Karpas-422 (cell line): ENCODE measurements around the gene GNRH2. TPM values are rescaled to one million over a fixed set of nuclear protein-coding genes. Genes with fewer than 3 reads are reported as not detected.
"Not testable (repeated sequence)": the region's sequence is repeated elsewhere in the genome, so short reads cannot be mapped to it uniquely, and the experiment has no call there.

Experiments
- DNase-seq: peaks from one replicate; pipeline ENCODE4 v3.0.0-alpha.2; 2015
- H2AFZ ChIP-seq: fragments of 200-600 bp; sonication (generic); 2 replicates; pipeline ENCODE4 v1.6.1; 2014; ENCODE audit warnings: antibody characterized with exemption, low read length, mixed read lengths
- H3K27ac ChIP-seq: fragments of 200-600 bp; sonication (generic); 2 replicates; pipeline ENCODE4 v1.5.1; 2014; ENCODE audit warnings: mild to moderate bottlenecking, low read length, moderate library complexity
- H3K27me3 ChIP-seq: fragments of 200-600 bp; sonication (generic); 2 replicates; pipeline ENCODE4 v1.6.1; 2014; ENCODE audit warnings: low read length, mixed read lengths
- H3K36me3 ChIP-seq: fragments of 200-600 bp; sonication (generic); 2 replicates; pipeline ENCODE4 v1.6.1; 2014; ENCODE audit warnings: low read length, mixed read lengths; ENCODE audit not compliant: insufficient read depth
- H3K4me1 ChIP-seq: fragments of 200-600 bp; sonication (generic); 2 replicates; pipeline ENCODE4 v1.6.1; 2014; ENCODE audit warnings: mild to moderate bottlenecking, low read length, mixed read lengths
- H3K4me2 ChIP-seq: fragments of 200-600 bp; sonication (generic); 2 replicates; pipeline ENCODE4 v1.6.1; 2014; ENCODE audit warnings: low read length, low read depth, mild to moderate bottlenecking; ENCODE audit not compliant: poor library complexity, severe bottlenecking
- H3K4me3 ChIP-seq: fragments of 200-600 bp; sonication (generic); 2 replicates; pipeline ENCODE4 v1.5.1; 2014; ENCODE audit warnings: mild to moderate bottlenecking, antibody characterized with exemption, low read length, mixed read lengths
- H3K79me2 ChIP-seq: fragments of 200-600 bp; sonication (generic); 2 replicates; pipeline ENCODE4 v1.6.1; 2014; ENCODE audit warnings: mild to moderate bottlenecking, low read length, mixed read lengths
- H3K9ac ChIP-seq: fragments of 200-600 bp; sonication (generic); 2 replicates; pipeline ENCODE4 v1.6.0; 2014; ENCODE audit warnings: low read length
- H3K9me2 ChIP-seq: fragments of 200-600 bp; sonication (generic), shearing (Covaris generic); replicated peaks from 2 replicates; pipeline ENCODE4 v1.6.0; 2014; ENCODE audit warnings: mild to moderate bottlenecking, low read length, moderate library complexity; ENCODE audit not compliant: insufficient read depth
- H3K9me3 ChIP-seq: fragments of 300-700, 200-600 bp; sonication (generic); 2 replicates; pipeline ENCODE4 v1.6.1; 2014; ENCODE audit warnings: low read length, mixed read lengths
- H4K20me1 ChIP-seq: fragments of 200-600 bp; sonication (generic); 2 replicates; pipeline ENCODE4 v1.6.1; 2014; ENCODE audit warnings: mild to moderate bottlenecking, antibody characterized with exemption, low read length, low read depth; ENCODE audit not compliant: insufficient read depth
- total RNA-seq: library from RNA; depleted of rRNA; stranded (reverse); fragments of >200 nt; shearing (Covaris generic); gene quantifications from 2 replicates; pipeline ENCODE4 v1.2.3, GENCODE V29; 2014; ENCODE audit warnings: low replicate concordance

Gene GNRH2
- total RNA-seq, 1 experiment from 2014 or later = 0.52 TPM

DNA sequence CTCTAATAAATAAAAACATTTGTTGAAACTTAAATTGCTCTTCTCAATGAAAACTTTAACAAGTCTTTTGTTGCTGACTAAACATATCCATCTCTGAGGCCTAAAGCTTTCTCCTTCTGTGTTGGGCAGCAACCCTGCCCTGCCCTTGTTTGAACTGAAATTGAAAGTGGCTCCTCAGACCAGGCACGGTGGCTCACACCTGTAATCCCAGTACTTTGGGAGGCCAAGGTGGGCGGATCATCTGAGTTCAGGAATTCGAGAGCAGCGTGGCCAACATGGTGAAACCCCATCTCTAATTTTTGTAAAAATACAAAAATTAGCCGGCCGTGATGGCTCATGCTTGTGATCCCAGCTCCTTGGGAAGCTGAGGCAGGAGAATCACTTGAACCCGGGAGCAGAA lies 29.2 kb upstream of the GNRH2 start:
- H3K36me3 ChIP-seq = peaks cover 13% of the 10 kb centered on the region
- no peak overlapping the region for H2AFZ ChIP-seq
- H3K4me2 ChIP-seq = no peak overlapping the region
- H3K27me3 ChIP-seq = no peaks in the 10 kb centered on the region
- no peaks in the 10 kb centered on the region for H3K9me3 ChIP-seq
- H3K4me3 ChIP-seq = no peak overlapping the region
- H3K27ac ChIP-seq = no peak overlapping the region
- H3K9me2 ChIP-seq = no peaks in the 10 kb centered on the region
- H3K9ac ChIP-seq = no peak overlapping the region
- H3K4me1 ChIP-seq = no peaks in the 10 kb centered on the region
- no peaks in the 10 kb centered on the region for H3K79me2 ChIP-seq
- H4K20me1 ChIP-seq = no peaks in the 10 kb centered on the region
- no peak for DNase-seq

GRCh38 chr20:3014662-3015061 lies 28.8 kb upstream of the GNRH2 start:
- no peaks in the 10 kb centered on the region for H4K20me1 ChIP-seq
- no peak overlapping the region for H3K9ac ChIP-seq
- DNase-seq = no peak
- no peak overlapping the region for H3K4me2 ChIP-seq
- no peak overlapping the region for H2AFZ ChIP-seq
- no peaks in the 10 kb centered on the region for H3K9me3 ChIP-seq
- peaks cover 13% of the 10 kb centered on the region for H3K36me3 ChIP-seq
- H3K27me3 ChIP-seq = no peaks in the 10 kb centered on the region
- H3K9me2 ChIP-seq = no peaks in the 10 kb centered on the region
- H3K4me1 ChIP-seq = no peaks in the 10 kb centered on the region
- H3K79me2 ChIP-seq = no peaks in the 10 kb centered on the region
- no peak overlapping the region for H3K4me3 ChIP-seq
- H3K27ac ChIP-seq = no peak overlapping the region

DNA sequence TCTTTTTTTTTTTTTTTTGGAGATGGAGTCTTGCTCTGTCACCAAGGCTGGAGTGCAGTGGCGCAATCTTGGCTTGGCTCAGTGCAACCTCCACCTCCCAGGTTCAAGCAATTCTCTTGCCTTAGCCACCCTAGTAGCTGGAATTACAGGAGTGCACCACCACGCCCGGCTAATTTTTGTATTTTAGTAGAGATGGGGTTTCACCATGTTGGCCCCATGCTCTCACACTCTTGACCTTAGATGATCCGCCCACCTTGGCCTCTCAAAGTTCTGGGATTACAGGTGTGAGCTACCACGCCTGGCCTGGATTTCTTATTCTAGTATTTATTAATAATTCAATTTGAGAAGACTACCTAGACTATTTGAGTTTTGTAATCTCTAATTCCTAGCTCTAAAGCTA lies 28.1 kb upstream of the GNRH2 start:
- not testable (repeated sequence) for H3K4me2 ChIP-seq, H3K4me1 ChIP-seq, H3K4me3 ChIP-seq, H3K27me3 ChIP-seq, H3K27ac ChIP-seq, H4K20me1 ChIP-seq, DNase-seq, H3K9me3 ChIP-seq, H2AFZ ChIP-seq, H3K9ac ChIP-seq, H3K9me2 ChIP-seq, H3K79me2 ChIP-seq
- peaks cover 13% of the 10 kb centered on the region for H3K36me3 ChIP-seq

DNA sequence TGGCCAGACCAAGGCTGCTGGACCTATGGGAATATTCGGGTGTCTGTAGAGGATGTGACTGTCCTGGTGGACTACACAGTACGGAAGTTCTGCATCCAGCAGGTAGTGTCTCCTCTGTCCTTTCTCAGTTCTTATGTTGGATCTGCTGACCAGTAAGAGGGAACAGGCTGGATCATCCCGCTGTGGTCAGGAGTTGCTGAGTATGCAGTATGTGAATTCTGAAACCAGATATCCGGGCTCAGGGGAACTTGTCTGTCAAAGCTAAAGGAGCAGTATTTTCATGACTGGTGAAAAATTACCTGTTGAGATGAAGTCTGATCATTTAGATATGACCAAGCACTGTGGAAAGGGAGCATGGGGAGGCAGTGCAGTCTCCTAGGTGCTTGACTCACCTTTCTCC lies 22.1 kb upstream of the GNRH2 start:
- Histone ChIP-seq H3K9me2 (no peaks in the 10 kb centered on the region), H2AFZ (no peak overlapping the region), H3K4me1 (no peaks in the 10 kb centered on the region), H3K27ac (no peak overlapping the region), H3K9ac (no peak overlapping the region), H3K27me3 (no peaks in the 10 kb centered on the region), H3K4me3 (no peak overlapping the region), H3K4me2 (no peak overlapping the region), H3K9me3 (no peaks in the 10 kb centered on the region), H4K20me1 (no peaks in the 10 kb centered on the region), H3K36me3 (peaks cover 21% of the 10 kb centered on the region), H3K79me2 (no peaks in the 10 kb centered on the region)
- no peak for DNase-seq

DNA sequence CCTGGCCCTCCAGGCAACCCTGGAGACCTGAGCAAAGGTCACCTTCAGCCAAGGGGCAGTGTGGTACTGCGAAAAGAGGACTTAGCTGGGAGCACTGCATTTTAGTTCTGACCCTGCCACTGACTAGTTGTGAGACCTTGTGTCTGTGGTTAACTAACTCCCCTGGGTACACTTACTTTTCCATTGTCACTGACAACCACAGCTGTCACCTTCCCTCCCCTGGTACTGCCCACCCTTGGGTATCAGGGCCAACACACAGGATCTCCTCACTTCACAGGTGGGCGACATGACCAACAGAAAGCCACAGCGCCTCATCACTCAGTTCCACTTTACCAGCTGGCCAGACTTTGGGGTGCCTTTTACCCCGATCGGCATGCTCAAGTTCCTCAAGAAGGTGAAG lies 21.6 kb upstream of the GNRH2 start:
- H3K9me2 ChIP-seq = no peaks in the 10 kb centered on the region
- no peak overlapping the region for H3K27ac ChIP-seq
- peaks cover 25% of the 10 kb centered on the region for H3K36me3 ChIP-seq
- no peak overlapping the region for H3K4me3 ChIP-seq
- no peaks in the 10 kb centered on the region for H4K20me1 ChIP-seq
- H3K4me1 ChIP-seq = no peaks in the 10 kb centered on the region
- H3K4me2 ChIP-seq = no peak overlapping the region
- H2AFZ ChIP-seq = no peak overlapping the region
- no peaks in the 10 kb centered on the region for H3K27me3 ChIP-seq
- no peaks in the 10 kb centered on the region for H3K79me2 ChIP-seq
- H3K9ac ChIP-seq = no peak overlapping the region
- no peak for DNase-seq
- H3K9me3 ChIP-seq = no peaks in the 10 kb centered on the region

GRCh38 chr20:3022559-3023490 lies 20.6 kb upstream of the GNRH2 start:
- not testable (repeated sequence) for H3K27ac ChIP-seq, H3K4me2 ChIP-seq, H3K27me3 ChIP-seq, H3K9ac ChIP-seq, H3K9me3 ChIP-seq, DNase-seq, H2AFZ ChIP-seq, H3K4me1 ChIP-seq, H3K4me3 ChIP-seq, H3K79me2 ChIP-seq, H4K20me1 ChIP-seq, H3K9me2 ChIP-seq
- H3K36me3 ChIP-seq = peaks cover 28% of the 10 kb centered on the region

GRCh38 chr20:3027987-3028386 lies 15.4 kb upstream of the GNRH2 start:
- Histone ChIP-seq H4K20me1 (no peaks in the 10 kb centered on the region), H3K9ac (no peak overlapping the region), H3K4me1 (no peaks in the 10 kb centered on the region), H3K9me2 (no peaks in the 10 kb centered on the region), H3K4me2 (no peak overlapping the region), H3K36me3 (peaks cover 24% of the 10 kb centered on the region; the same call in 1 of the 2 replicates), H3K27me3 (no peaks in the 10 kb centered on the region), H3K79me2 (no peaks in the 10 kb centered on the region), H3K9me3 (no peaks in the 10 kb centered on the region), H2AFZ (no peak overlapping the region), H3K27ac (no peak overlapping the region), H3K4me3 (no peak overlapping the region)
- no peak for DNase-seq

DNA sequence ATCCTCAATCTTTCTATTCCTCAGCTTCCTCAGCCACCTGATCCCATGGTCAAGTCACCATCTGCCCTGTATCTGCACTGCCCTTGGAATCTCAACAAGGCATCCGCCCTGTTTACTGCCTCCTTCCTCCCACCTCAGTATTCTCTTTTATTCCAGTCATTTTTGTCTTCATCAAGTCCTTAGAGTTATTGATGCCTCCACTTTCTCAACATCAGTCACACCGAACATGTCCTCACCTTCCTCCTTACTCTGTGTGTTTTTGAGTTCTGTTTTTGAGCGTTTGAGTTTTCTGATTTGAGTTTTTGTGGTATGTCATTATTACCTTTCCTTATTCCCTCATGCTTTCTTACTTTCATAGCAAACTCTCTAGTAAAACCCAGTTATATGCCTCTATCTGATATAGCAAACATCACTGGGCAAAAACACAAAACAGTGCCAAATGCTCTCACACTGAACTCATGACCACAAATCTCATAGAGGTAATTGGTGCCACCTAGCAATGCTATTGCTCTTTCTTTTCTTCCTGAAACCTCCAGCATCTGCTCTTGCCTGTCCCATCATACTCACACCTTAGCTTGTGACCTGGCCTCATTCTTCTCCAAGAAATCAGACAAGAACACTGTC lies 11.8 kb upstream of the GNRH2 start:
- H3K4me3 ChIP-seq = no peak overlapping the region
- H3K27me3 ChIP-seq = no peaks in the 10 kb centered on the region
- no peak overlapping the region for H3K9ac ChIP-seq
- H3K36me3 ChIP-seq = peaks cover 20% of the 10 kb centered on the region; the same call in 1 of the 2 replicates
- H3K79me2 ChIP-seq = no peaks in the 10 kb centered on the region
- no peaks in the 10 kb centered on the region for H3K9me3 ChIP-seq
- no peaks in the 10 kb centered on the region for H3K4me1 ChIP-seq
- H4K20me1 ChIP-seq = no peaks in the 10 kb centered on the region
- H3K9me2 ChIP-seq = no peaks in the 10 kb centered on the region
- H3K27ac ChIP-seq = no peak overlapping the region
- H2AFZ ChIP-seq = no peak overlapping the region
- no peak overlapping the region for H3K4me2 ChIP-seq
- DNase-seq = no peak
